Motor neuron (in vitro differentiated cells): Measurements from ENCODE around the gene RTN4RL1. TPM values are rescaled to one million over a fixed set of nuclear protein-coding genes. Genes with fewer than 3 reads are reported as not detected.
A peak's percentile ranks its signal among the peaks of the same experiment; 100 is the strongest.

ENCODE experiments used
- ATAC-seq, 8 experiments: fragments of 200-7000 bp; cut with Tn5 transposase; replicated peaks in 6 of 8; 2 replicates each; pipeline ENCODE4 v1.8.0; 2021; ENCODE audit warnings: mild to moderate bottlenecking in 8 of 8, moderate library complexity in 8 of 8
- H3K27ac ChIP-seq, 2 donors: fragments of 250-450 bp; sonication (Bioruptor Pico); 2 replicates each; pipeline ENCODE4 v1.9.0; 2021; ENCODE audit warnings: antibody characterized with exemption in 2 of 2, mild to moderate bottlenecking in 2 of 2, moderate library complexity in 1 of 2
- H3K4me1 ChIP-seq, 2 donors: fragments of 250-450 bp; sonication (Bioruptor Pico); replicated peaks in 1 of 2; 2 replicates each; pipeline ENCODE4 v1.6.1; 2021; ENCODE audit warnings: antibody characterized with exemption in 2 of 2, mild to moderate bottlenecking in 2 of 2, moderate library complexity in 1 of 2
- H3K4me3 ChIP-seq, 5 donors: fragments of 250-450 bp; sonication (Bioruptor Pico); 2 replicates each; pipeline ENCODE4 v1.9.0; 2021; ENCODE audit warnings: antibody characterized with exemption in 5 of 5, mild to moderate bottlenecking in 5 of 5, moderate library complexity in 4 of 5
- WGBS, 10 experiments: fragments of 450-650 bp; shearing (Covaris generic); methylation state at CpG; one replicate each; pipeline ENCODE4 v1.0.0; 2022; 5-methylcytosine and 5-hydroxymethylcytosine counted together
- in situ Hi-C, 9 experiments: fragments of 400-800 bp; cut with MboI; loops; one replicate each; pipeline ENCODE4 v1.15.0; 2021; ENCODE audit warnings: low sequenced_read_pairs in 9 of 9, low pct_unique_long_range_greater_than_20kb in 2 of 9; ENCODE audit not compliant: unreplicated experiment in 9 of 9
- total RNA-seq, 8 experiments: library from RNA; unstranded; fragments of 300-600 nt; gene quantifications; 2 replicates each; pipeline versions ENCODE4 v1.2.3 to v1.2.4, GENCODE V29; 2022

The RTN4RL1 gene
- total RNA-seq, 8 experiments from 2014 or later = 0.41 to 3.6 (median 1.6) TPM

- 13 to 38% (median 29%) methylated on average over 3 to 13 of the region's 98 CpGs; no CpG with 5 or more reads in 7 of the 10 experiments for WGBS, 10 experiments
- peaks cover 0 to 7% of the 10 kb centered on the region in 2 donors for H3K4me1 ChIP-seq
- no peak overlapping the region for H3K4me3 ChIP-seq
- H3K27ac ChIP-seq = no peak overlapping the region
- in situ Hi-C loops = loop anchor here in 5 of 9 experiments (10.0 to 25.0 kb wide), 2 partner anchors 179 to 187 kb away; no protein-coding TSS in a partner anchor
- ATAC-seq = no peak
Observed at GRCh38 chr17:2057760-2058585, 32.8 kb upstream of the RTN4RL1 start.

- no peak overlapping the region for H3K27ac ChIP-seq
- 19 to 22% methylated on average over 3 to 19 of the region's 81 CpGs; no CpG with 5 or more reads in 8 of the 10 experiments for WGBS, 10 experiments
- no peak overlapping the region for H3K4me3 ChIP-seq
- in situ Hi-C loops = loop anchor here in 5 of 9 experiments (10.0 to 25.0 kb wide), 2 partner anchors 180 to 188 kb away; no protein-coding TSS in a partner anchor
- H3K4me1 ChIP-seq = peaks cover 0 to 7% of the 10 kb centered on the region in 2 donors
- no peak for ATAC-seq
Observed at GRCh38 chr17:2057175-2057759, 32.1 kb upstream of the RTN4RL1 start.

GRCh38 chr17:2056206-2057174, 31.4 kb upstream of the RTN4RL1 start:
- in situ Hi-C loops = loop anchor here in 5 of 9 experiments (10.0 to 25.0 kb wide), 2 partner anchors 181 to 188 kb away; no protein-coding TSS in a partner anchor
- peak in 1 of 8 experiments; percentile 0 for ATAC-seq
- Histone ChIP-seq H3K4me1 (peaks cover 0 to 7% of the 10 kb centered on the region in 2 donors), H3K27ac (no peak overlapping the region), H3K4me3 (no peak overlapping the region)
- WGBS, 10 experiments = 24 to 93% (median 52%) methylated on average over 3 to 30 of the region's 85 CpGs; no CpG with 5 or more reads in 6 of the 10 experiments

- WGBS, 10 experiments = 20% methylated on average over 1 of the region's 113 CpGs; no CpG with 5 or more reads in 9 of the 10 experiments
- in situ Hi-C loops = loop anchor here in 5 of 9 experiments (10.0 to 25.0 kb wide), 2 partner anchors 182 to 189 kb away; no protein-coding TSS in a partner anchor
- Histone ChIP-seq H3K4me3 (peak overlapping the region; percentile 21 to 42 (median 32)), H3K4me1 (peaks cover 0 to 7% of the 10 kb centered on the region in 2 donors), H3K27ac (no peak overlapping the region)
- ATAC-seq = peak in 5 of 8 experiments; percentile 0 to 17 (median 2)
Observed at GRCh38 chr17:2055292-2056205, 30.4 kb upstream of the RTN4RL1 start.

- peak within 1 kb of the TSS; percentile 28 to 42 (median 32) for H3K4me3 ChIP-seq
- in situ Hi-C loops = loop anchor here in 5 of 9 experiments (10.0 to 25.0 kb wide), 2 partner anchors 183 to 190 kb away; no protein-coding TSS in a partner anchor
- H3K27ac ChIP-seq = no peak within 1 kb of the TSS
- WGBS, 10 experiments = 0 to 28% (median 0%) methylated on average over 4 to 20 of the region's 72 CpGs; no CpG with 5 or more reads in 5 of the 10 experiments
- peak; percentile 23 to 58 (median 32) for ATAC-seq
- H3K4me1 ChIP-seq = peaks cover 0 to 7% of the 10 kb centered on the region in 2 donors
Observed at GRCh38 chr17:2054512-2055291, 29.6 kb upstream of the RTN4RL1 start, which contains the start of gene HIC1. Gene HIC1 (plus strand): TSS chr17:2055103. CDS start chr17:2056691, 1,588 bp downstream.

GRCh38 chr17:2054262-2054511, 29.1 kb upstream of the RTN4RL1 start:
- ATAC-seq = no peak
- Histone ChIP-seq H3K4me1 (peaks cover 0 to 8% of the 10 kb centered on the region in 2 donors), H3K27ac (no peak overlapping the region), H3K4me3 (peak overlapping the region; percentile 28 to 42 (median 32))
- in situ Hi-C loops = loop anchor here in 5 of 9 experiments (10.0 to 25.0 kb wide), 2 partner anchors 183 to 191 kb away; no protein-coding TSS in a partner anchor
- 0 to 10% methylated on average over 2 to 4 of the region's 16 CpGs; no CpG with 5 or more reads in 8 of the 10 experiments for WGBS, 10 experiments

GRCh38 chr17:2053380-2054261, 28.5 kb upstream of the RTN4RL1 start:
- ATAC-seq = peak; percentile 1 to 55 (median 39)
- Histone ChIP-seq H3K4me1 (peaks cover 5 to 13% of the 10 kb centered on the region in 2 donors), H3K4me3 (peak overlapping the region; percentile 28 to 42 (median 32)), H3K27ac (no peak overlapping the region)
- in situ Hi-C loops = loop anchor here in 5 of 9 experiments (10.0 to 25.0 kb wide), 2 partner anchors 184 to 191 kb away; no protein-coding TSS in a partner anchor
- 0 to 60% (median 20%) methylated on average over 1 of the region's 84 CpGs; no CpG with 5 or more reads in 7 of the 10 experiments for WGBS, 10 experiments

- no peak for ATAC-seq
- H3K4me3 ChIP-seq = no peak overlapping the region
- WGBS, 10 experiments = 35 to 100% (median 54%) methylated on average over 1 to 6 of the region's 14 CpGs; no CpG with 5 or more reads in 4 of the 10 experiments
- no peak overlapping the region for H3K27ac ChIP-seq
- peaks cover 7 to 15% of the 10 kb centered on the region in 2 donors for H3K4me1 ChIP-seq
- in situ Hi-C loops = loop anchor here in 5 of 9 experiments (10.0 to 25.0 kb wide), 2 partner anchors 185 to 193 kb away; no protein-coding TSS in a partner anchor
Observed at GRCh38 chr17:2051933-2052559, 26.9 kb upstream of the RTN4RL1 start.

GRCh38 chr17:2051061-2051932, 26.2 kb upstream of the RTN4RL1 start:
- ATAC-seq = no peak
- H3K27ac ChIP-seq = no peak overlapping the region
- 0 to 36% (median 7%) methylated on average over 1 to 9 of the region's 81 CpGs; no CpG with 5 or more reads in 7 of the 10 experiments for WGBS, 10 experiments
- in situ Hi-C loops = loop anchor here in 5 of 9 experiments (10.0 to 25.0 kb wide), 2 partner anchors 186 to 194 kb away; no protein-coding TSS in a partner anchor
- peaks cover 7 to 15% of the 10 kb centered on the region in 2 donors for H3K4me1 ChIP-seq
- H3K4me3 ChIP-seq = peak overlapping the region; percentile 46 to 88 (median 51)
